Measurements from ENCODE around the gene OR51E2.

GRCh38 chr11:4704790-4705334 is 7.2 kb upstream of the OR51E2 start:
- no peak for TF ChIP-seq CTCF (IDR thresholded peaks at IDR 0.05)
- no peak for TF ChIP-seq POLR2A (IDR thresholded peaks at IDR 0.05)
